ENCODE data around the gene ASTN2.

ASTN2 gene

DNA sequence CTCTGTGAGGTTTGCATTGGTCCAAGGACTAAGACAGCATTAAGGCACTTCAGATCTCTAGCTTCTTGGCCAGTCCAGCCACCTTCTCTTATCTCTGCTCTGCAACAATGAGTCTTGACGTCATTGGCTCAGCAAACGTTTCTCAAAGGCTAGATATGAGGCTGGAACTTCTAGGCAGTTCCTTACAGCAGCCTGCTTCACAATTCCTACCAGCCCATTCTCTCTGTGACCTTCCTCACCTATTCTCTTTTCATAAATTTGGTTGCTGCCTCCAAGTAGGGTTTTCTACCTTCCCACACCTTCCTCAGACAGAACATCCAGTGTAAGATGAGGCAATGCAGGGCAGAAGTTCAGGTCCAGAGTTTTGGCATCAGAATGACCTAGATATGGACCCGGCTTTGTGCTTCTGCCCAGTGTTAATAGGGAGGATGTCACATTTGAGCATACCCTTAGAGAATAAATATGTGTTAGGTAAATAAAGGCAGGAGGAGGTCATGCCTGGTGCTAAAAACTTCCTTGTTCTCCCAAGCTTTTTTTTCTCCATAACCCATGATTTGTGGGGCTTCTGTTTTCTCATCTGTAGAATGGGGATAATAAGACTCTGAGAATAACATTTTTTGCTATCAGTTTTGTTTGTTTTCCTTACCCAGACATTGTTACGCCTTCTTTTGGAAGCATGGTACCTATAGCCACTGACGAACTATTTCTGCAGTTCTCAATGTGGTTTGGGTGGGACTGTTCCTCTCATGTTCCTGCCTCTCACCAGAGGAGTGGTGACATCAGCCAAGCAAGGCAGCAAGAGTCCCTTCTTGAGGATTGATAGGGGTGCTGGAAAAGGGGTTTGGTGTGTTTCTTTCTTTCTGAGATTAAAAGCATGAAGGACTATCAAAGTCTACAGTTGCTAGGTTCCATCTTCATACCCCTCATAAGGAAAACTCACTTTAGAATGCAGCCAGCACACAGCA, 948.3 kb downstream of the ASTN2 start:
- TF ChIP-seq CTCF (IDR thresholded peaks at IDR 0.05; ENCODE audit: low read depth, low read length, poor library complexity, severe bottlenecking) = no peak
- no peak for TF ChIP-seq EZH2phosphoT487 (IDR thresholded peaks at IDR 0.05; ENCODE audit: borderline replicate concordance, low read length)
- Histone ChIP-seq H3K4me1 (ENCODE audit: control insufficient read depth, low read length) (no peaks in the 10 kb centered on the region), H3K4me2 (ENCODE audit: low read length) (no peak overlapping the region), H3K4me3 (ENCODE audit: low read length) (no peak overlapping the region), H3K27ac (ENCODE audit: low read depth, low read length) (no peak overlapping the region), H3K9me2 (replicated peaks; ENCODE audit: control insufficient read depth, low read length) (no peaks in the 10 kb centered on the region), H3K27me3 (ENCODE audit: control insufficient read depth, low read length) (no peaks in the 10 kb centered on the region), H3K36me3 (ENCODE audit: control insufficient read depth, low read length) (no peaks in the 10 kb centered on the region), H4K20me1 (ENCODE audit: control insufficient read depth, insufficient read depth, low read depth, low read length) (no peaks in the 10 kb centered on the region), H3F3A (ENCODE audit: control insufficient read depth, insufficient read depth) (no peaks in the 10 kb centered on the region), H3K79me2 (ENCODE audit: control insufficient read depth, low read length) (no peaks in the 10 kb centered on the region), H3K9me3 (ENCODE audit: control insufficient read depth, insufficient read depth, low read length) (no peaks in the 10 kb centered on the region)

GRCh38 chr9:116465576-116466270, 949.1 kb downstream of the ASTN2 start:
- H3F3A ChIP-seq (ENCODE audit: control insufficient read depth, insufficient read depth) = no peaks in the 10 kb centered on the region
- no peak overlapping the region for H3K4me2 ChIP-seq (ENCODE audit: low read length)
- no peaks in the 10 kb centered on the region for H3K27me3 ChIP-seq (ENCODE audit: control insufficient read depth, low read length)
- H3K9me2 ChIP-seq (replicated peaks; ENCODE audit: control insufficient read depth, low read length) = no peaks in the 10 kb centered on the region
- H3K27ac ChIP-seq (ENCODE audit: low read depth, low read length) = no peak overlapping the region
- H3K79me2 ChIP-seq (ENCODE audit: control insufficient read depth, low read length) = no peaks in the 10 kb centered on the region
- H3K36me3 ChIP-seq (ENCODE audit: control insufficient read depth, low read length) = no peaks in the 10 kb centered on the region
- H3K4me3 ChIP-seq (ENCODE audit: low read length) = no peak overlapping the region
- no peak for TF ChIP-seq EZH2phosphoT487 (IDR thresholded peaks at IDR 0.05; ENCODE audit: borderline replicate concordance, low read length)
- TF ChIP-seq CTCF (IDR thresholded peaks at IDR 0.05; ENCODE audit: low read depth, low read length, poor library complexity, severe bottlenecking) = no peak
- no peaks in the 10 kb centered on the region for H3K9me3 ChIP-seq (ENCODE audit: control insufficient read depth, insufficient read depth, low read length)
- no peaks in the 10 kb centered on the region for H4K20me1 ChIP-seq (ENCODE audit: control insufficient read depth, insufficient read depth, low read depth, low read length)
- no peaks in the 10 kb centered on the region for H3K4me1 ChIP-seq (ENCODE audit: control insufficient read depth, low read length)

- H3K4me3 ChIP-seq (ENCODE audit: low read length) = no peak overlapping the region
- TF ChIP-seq CTCF (IDR thresholded peaks at IDR 0.05; ENCODE audit: low read depth, low read length, poor library complexity, severe bottlenecking) (no peak), EZH2phosphoT487 (IDR thresholded peaks at IDR 0.05; ENCODE audit: borderline replicate concordance, low read length) (no peak)
- H3K27ac ChIP-seq (ENCODE audit: low read depth, low read length) = no peak overlapping the region
- H3K36me3 ChIP-seq (ENCODE audit: control insufficient read depth, low read length) = no peaks in the 10 kb centered on the region
- no peaks in the 10 kb centered on the region for H3K9me3 ChIP-seq (ENCODE audit: control insufficient read depth, insufficient read depth, low read length)
- no peaks in the 10 kb centered on the region for H4K20me1 ChIP-seq (ENCODE audit: control insufficient read depth, insufficient read depth, low read depth, low read length)
- no peaks in the 10 kb centered on the region for H3K79me2 ChIP-seq (ENCODE audit: control insufficient read depth, low read length)
- H3K4me1 ChIP-seq (ENCODE audit: control insufficient read depth, low read length) = no peaks in the 10 kb centered on the region
- H3K4me2 ChIP-seq (ENCODE audit: low read length) = no peak overlapping the region
- H3K27me3 ChIP-seq (ENCODE audit: control insufficient read depth, low read length) = no peaks in the 10 kb centered on the region
- H3K9me2 ChIP-seq (replicated peaks; ENCODE audit: control insufficient read depth, low read length) = no peaks in the 10 kb centered on the region
- no peaks in the 10 kb centered on the region for H3F3A ChIP-seq (ENCODE audit: control insufficient read depth, insufficient read depth)
These were observed 949.8 kb downstream of the ASTN2 start for GRCh38 chr9:116464987-116465571.

All from DOHH2 (cell line).